ENCODE measurements around the gene DNAJC17.

DNA sequence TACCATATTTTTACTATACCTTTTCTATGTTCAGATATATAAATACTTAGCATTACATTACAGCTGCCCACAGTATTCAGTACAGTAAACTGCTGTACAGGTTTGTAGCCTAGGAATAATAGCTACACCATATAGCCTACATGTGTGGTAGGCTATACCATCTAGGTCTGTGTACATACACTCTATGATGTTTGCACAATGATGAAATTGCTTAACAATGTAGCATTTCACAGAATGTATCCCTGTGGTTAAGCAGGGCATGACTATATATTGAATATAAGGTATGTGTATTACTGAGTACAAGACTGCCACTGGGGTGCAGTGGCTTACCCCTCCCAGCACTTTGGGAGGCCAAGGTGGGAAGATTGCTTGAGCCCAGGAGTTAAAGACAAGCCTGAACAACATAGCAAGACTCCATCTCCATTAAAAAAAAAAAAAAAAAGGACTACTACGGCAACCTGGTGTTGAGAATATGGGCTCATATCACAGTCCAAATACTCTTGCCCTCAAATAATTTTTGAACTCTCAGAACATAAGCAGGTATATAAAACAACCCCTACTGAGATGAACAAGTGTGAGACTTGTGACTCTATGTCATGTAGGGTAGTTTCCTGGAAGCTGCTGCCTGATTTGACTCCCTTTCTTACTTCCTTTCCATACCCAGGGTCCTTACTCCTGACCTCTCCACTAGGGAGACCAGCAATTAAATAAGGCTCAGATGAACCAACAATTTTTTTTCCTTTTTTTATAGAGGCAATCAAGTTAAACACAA, 16.5 kb upstream of the DNAJC17 start:
- TF ChIP-seq, protein P1, sequence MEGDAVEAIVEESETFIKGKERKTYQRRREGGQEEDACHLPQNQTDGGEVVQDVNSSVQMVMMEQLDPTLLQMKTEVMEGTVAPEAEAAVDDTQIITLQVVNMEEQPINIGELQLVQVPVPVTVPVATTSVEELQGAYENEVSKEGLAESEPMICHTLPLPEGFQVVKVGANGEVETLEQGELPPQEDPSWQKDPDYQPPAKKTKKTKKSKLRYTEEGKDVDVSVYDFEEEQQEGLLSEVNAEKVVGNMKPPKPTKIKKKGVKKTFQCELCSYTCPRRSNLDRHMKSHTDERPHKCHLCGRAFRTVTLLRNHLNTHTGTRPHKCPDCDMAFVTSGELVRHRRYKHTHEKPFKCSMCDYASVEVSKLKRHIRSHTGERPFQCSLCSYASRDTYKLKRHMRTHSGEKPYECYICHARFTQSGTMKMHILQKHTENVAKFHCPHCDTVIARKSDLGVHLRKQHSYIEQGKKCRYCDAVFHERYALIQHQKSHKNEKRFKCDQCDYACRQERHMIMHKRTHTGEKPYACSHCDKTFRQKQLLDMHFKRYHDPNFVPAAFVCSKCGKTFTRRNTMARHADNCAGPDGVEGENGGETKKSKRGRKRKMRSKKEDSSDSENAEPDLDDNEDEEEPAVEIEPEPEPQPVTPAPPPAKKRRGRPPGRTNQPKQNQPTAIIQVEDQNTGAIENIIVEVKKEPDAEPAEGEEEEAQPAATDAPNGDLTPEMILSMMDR (IDR thresholded peaks at IDR 0.05): no peak
- TF ChIP-seq EP300 (IDR thresholded peaks at IDR 0.05) (no peak), POLR2A (IDR thresholded peaks at IDR 0.05) (no peak)

All from tibial nerve (tissue), 4 donors.